Measurements from ENCODE around the gene BMP5.

DNA sequence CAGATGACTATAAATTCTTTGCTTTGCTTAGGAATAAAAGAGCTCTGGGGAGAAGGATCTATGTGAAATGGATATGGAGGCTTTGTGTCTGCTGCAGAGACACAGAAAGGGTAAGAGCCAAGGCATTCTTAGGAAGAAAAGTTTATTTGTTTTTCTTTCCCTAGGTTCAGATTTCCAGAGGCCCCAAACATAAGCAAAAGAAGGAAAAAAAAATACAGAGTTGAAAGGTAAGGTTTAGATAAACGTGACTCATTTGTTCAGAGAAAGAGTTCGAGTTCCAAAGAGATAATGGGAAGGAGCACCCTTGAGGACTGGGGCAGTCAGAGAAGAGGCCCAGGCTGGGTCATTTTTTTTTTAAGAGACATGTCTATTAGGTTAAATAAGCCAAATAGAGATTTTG lies 27.4 kb upstream of the BMP5 start:
- TF ChIP-seq, protein P1, sequence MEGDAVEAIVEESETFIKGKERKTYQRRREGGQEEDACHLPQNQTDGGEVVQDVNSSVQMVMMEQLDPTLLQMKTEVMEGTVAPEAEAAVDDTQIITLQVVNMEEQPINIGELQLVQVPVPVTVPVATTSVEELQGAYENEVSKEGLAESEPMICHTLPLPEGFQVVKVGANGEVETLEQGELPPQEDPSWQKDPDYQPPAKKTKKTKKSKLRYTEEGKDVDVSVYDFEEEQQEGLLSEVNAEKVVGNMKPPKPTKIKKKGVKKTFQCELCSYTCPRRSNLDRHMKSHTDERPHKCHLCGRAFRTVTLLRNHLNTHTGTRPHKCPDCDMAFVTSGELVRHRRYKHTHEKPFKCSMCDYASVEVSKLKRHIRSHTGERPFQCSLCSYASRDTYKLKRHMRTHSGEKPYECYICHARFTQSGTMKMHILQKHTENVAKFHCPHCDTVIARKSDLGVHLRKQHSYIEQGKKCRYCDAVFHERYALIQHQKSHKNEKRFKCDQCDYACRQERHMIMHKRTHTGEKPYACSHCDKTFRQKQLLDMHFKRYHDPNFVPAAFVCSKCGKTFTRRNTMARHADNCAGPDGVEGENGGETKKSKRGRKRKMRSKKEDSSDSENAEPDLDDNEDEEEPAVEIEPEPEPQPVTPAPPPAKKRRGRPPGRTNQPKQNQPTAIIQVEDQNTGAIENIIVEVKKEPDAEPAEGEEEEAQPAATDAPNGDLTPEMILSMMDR (IDR thresholded peaks at IDR 0.05) = no peak
- no peak for TF ChIP-seq POLR2A (IDR thresholded peaks at IDR 0.05)
